HG03280 (cell line): ENCODE results near the gene PFN1.
"Not testable (repeated sequence)": the region's sequence is repeated elsewhere in the genome, so short reads cannot be mapped to it uniquely, and the experiment has no call there.

Source experiments
- ATAC-seq: cut with Tn5 transposase; IDR thresholded peaks from one replicate; pipeline ENCODE4 v1.9.1; 2021; ENCODE audit warnings: mild to moderate bottlenecking, moderate library complexity; ENCODE audit not compliant: unreplicated experiment

The PFN1 gene

GRCh38 chr17:4926577-4927335 lies 21.6 kb downstream of the PFN1 start:
- ATAC-seq = not testable (repeated sequence)

GRCh38 chr17:4921320-4921719 lies 27.0 kb downstream of the PFN1 start:
- ATAC-seq = no peak

- ATAC-seq = no peak
These were observed 27.8 kb downstream of the PFN1 start for GRCh38 chr17:4920351-4921048.

GRCh38 chr17:4919511-4920047 lies 28.8 kb downstream of the PFN1 start:
- ATAC-seq = no peak

GRCh38 chr17:4914551-4914950 lies 33.8 kb downstream of the PFN1 start:
- not testable (repeated sequence) for ATAC-seq

GRCh38 chr17:4913994-4914393 lies 34.3 kb downstream of the PFN1 start:
- ATAC-seq = no peak

GRCh38 chr17:4908711-4909496 lies 39.4 kb downstream of the PFN1 start:
- ATAC-seq = no peak

GRCh38 chr17:4908301-4908700 lies 40.0 kb downstream of the PFN1 start:
- no peak for ATAC-seq

GRCh38 chr17:4906642-4907041 lies 41.7 kb downstream of the PFN1 start:
- ATAC-seq = not testable (repeated sequence)

GRCh38 chr17:4903051-4903818 lies 45.1 kb downstream of the PFN1 start, which contains the start of gene CHRNE:
TSS of gene CHRNE (minus strand) at chr17:4903098. CDS start at chr17:4903063, 35 bp downstream.
- no peak for ATAC-seq

GRCh38 chr17:4902540-4902939 lies 45.8 kb downstream of the PFN1 start:
- ATAC-seq = no peak

GRCh38 chr17:4901648-4902344 lies 46.5 kb downstream of the PFN1 start:
- ATAC-seq = no peak

GRCh38 chr17:4901108-4901647 lies 47.2 kb downstream of the PFN1 start:
- ATAC-seq = no peak

- no peak for ATAC-seq
These were observed 47.9 kb downstream of the PFN1 start for GRCh38 chr17:4900231-4901107.

GRCh38 chr17:4899341-4900230 lies 48.7 kb downstream of the PFN1 start, which contains the start of gene C17orf107:
TSS of gene C17orf107 (plus strand) at chr17:4899536. CDS start at chr17:4899763, 227 bp downstream.
- ATAC-seq = peak; percentile 66

- ATAC-seq = no peak
These were observed 49.4 kb downstream of the PFN1 start for GRCh38 chr17:4898927-4899326.

- ATAC-seq = no peak
These were observed 50.0 kb downstream of the PFN1 start for GRCh38 chr17:4898351-4898750.
